Activated gamma-delta T cell treated with Interleukin-2 at 50 U/mL for 16 hours (primary cell): ENCODE measurements around the gene FNDC8.
"Not testable (repeated sequence)": the region's sequence is repeated elsewhere in the genome, so short reads cannot be mapped to it uniquely, and the experiment has no call there.

ENCODE experiments used
- DNase-seq: peaks from one replicate; pipeline ENCODE4 v3.0.0-alpha.2; 2020

Gene FNDC8

DNA sequence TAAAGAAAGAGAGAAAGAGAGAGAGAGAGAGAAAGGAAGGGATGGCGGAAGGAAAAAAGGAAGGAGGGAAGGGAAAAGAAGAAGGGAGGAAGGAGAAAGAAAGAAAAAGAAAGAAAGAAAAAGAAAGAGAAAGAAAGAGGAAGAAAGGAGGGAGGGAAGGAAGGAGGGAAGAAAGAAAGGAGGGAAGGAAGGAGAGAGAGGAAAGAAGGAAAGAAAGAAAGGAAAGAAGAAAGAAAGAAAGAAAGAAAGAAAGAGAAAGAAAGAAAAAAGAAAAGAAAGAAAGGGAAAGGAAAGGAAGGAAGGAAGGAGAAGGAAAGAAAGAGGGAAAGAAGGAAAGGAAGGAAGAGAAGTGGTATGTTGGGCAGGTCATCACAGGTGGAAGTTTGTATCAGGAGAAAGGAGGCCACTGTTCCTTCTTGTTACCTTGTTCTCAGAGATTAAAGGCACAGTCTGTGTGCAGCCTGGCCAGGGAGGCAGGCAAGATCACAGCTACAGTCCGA, 53.5 kb downstream of the FNDC8 start:
- no peak for DNase-seq

DNA sequence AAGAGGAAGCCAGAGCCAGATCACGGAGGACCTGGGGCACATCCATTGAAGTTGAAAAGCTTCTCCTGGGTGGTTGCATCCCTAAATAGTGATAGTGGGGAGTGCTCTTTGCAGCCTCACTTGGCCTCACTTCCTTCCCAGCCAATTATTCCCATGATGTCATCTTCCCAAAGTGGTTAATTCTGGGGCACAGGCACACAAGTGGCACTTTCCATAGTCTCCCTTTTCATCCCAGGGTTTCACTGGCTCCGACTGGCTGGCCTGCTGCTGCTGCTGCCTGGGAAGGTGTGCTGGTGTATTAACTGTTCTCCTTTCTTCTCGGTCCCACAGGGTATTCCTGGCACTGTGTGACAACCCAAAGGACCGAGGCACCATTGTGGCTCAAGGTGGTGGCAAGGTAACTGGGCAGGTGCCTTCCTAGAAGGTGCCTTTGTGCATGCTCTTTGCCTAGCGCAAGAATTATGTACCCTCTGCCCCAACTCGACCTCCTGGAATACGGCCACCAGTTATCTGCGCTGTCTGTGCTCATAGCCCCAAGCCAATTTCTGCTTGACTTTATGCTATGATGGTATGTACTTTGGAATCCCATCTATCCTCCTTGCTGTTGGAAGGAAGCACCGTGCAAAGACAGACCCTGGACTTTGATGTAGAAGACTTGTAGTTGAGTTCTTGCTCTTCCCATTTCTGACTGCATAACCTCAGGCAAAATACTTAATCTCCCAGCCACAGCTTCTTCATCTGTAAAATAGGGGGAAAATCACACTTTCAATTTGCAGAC, 54.4 kb downstream of the FNDC8 start:
- no peak for DNase-seq

DNA sequence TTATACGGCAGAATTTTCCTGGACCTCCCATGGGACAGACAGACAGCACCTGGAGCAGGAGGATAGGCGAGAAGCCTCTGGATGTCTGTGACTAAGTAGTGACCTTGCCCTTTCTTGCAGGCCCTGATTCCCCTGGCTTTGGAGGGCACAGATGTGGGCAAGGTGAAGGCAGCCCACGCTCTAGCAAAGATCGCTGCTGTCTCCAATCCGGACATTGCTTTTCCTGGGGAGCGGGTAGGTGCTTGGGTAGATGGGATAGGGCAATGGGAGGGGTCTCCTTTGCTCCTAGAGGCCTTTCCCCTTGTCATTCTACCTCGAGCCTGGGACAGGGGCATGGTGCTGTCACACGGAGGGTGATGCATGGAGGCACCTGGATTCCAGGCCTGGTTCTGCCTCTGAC, 55.5 kb downstream of the FNDC8 start:
- no peak for DNase-seq

DNA sequence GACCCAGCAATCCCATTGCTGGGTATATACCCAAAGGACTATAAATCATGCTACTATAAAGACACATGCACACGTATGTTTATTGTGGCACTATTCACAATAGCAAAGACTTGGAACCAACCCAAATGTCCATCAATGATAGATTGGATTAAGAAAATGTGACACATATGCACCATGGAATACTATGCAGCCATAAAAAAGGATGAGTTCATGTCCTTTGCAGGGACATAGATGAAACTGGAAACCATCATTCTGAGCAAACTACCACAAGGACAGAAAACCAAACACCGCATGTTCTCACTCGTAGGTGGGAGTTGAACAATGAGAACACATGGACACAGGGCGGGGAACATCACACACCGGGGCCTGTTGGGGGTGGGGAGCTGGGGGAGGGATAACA, 58.0 kb downstream of the FNDC8 start:
- DNase-seq = not testable (repeated sequence)
